ENCODE results near the gene CRCP.
"Not testable (repeated sequence)": the region's sequence is repeated elsewhere in the genome, so short reads cannot be mapped to it uniquely, and the experiment has no call there.

Gene CRCP

GRCh38 chr7:66108410-66108809 lies 6.2 kb upstream of the CRCP start:
- DNase-seq (ENCODE audit: low spot score) = not testable (repeated sequence)

- DNase-seq (ENCODE audit: low spot score) = no peak
These were observed 3.8 kb upstream of the CRCP start for GRCh38 chr7:66110856-66111255.

DNA sequence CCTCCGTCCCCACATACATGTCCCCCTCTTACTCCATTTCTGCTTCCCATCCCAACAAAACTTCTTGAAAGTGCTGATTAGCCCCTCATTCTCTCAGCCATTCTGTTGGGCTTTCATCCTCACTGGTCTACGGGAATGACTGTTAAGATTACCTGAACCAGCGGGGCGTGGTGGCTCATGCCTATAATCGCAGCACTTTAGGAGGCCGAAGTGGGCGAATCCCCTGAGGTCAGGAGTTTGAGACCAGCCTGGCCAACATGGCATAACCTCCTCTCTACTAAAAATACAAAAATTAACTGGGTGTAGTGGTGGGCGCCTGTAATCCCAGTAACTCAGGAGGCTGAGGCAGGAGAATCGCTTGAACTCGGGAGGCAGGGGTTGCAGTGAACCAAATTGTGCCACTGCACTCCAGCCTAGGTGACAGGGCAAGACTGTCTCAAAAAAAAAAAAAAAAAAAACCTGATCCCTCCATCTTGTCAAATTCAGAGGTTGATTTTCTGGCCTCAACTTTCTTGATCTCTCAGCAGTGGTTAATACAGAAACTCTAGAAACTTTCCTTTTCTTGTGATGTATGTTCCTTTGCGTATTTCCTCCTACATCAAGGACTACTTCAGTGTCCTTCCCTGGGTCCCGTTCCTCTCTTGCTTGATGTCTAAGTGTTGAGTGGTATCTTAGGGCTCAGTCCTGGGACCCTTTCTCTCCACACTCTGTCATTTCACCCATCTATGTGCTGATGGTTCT lies 2.2 kb downstream of the CRCP start:
- not testable (repeated sequence) for DNase-seq (ENCODE audit: low spot score)

GRCh38 chr7:66118603-66119002 lies 4.0 kb downstream of the CRCP start:
- DNase-seq (ENCODE audit: low spot score) = no peak

DNA sequence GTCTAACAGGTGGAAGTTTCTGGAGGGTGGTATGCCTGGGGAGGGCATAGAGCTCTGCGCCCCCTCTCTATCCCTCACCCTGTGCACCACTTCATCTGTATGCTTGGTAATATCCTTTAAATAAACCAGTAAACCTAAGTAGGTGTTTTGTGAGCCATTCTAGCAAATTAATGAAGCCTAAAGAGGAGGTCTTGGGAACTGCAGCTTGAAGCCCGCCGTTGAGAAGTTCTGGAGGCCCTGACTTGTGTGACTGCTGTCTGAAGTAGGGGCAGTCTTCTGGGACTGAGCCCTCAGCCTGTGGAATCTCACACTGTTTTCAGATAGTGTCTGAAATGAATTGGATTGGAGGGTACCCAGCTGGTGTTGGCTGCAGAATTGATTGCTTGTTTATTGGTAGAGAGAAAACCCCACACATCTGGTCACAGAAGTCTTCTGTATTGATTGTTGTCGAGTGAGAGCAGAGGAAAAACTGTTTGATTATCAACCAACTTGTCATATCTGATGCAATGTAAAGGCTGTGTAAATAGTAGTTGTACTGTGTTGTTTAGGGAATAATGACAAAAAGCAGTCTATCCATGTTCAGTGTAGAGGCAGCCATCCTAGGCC lies 4.7 kb downstream of the CRCP start:
- no peak for DNase-seq (ENCODE audit: low spot score)

GRCh38 chr7:66123175-66123528 lies 8.5 kb downstream of the CRCP start:
- no peak for DNase-seq (ENCODE audit: low spot score)

GRCh38 chr7:66124569-66124861 lies 9.9 kb downstream of the CRCP start:
- DNase-seq (ENCODE audit: low spot score) = not testable (repeated sequence)

GRCh38 chr7:66125052-66125694 lies 10.5 kb downstream of the CRCP start:
- DNase-seq (ENCODE audit: low spot score) = no peak

- not testable (repeated sequence) for DNase-seq (ENCODE audit: low spot score)
These were observed 11.2 kb downstream of the CRCP start for GRCh38 chr7:66125781-66126352.

- not testable (repeated sequence) for DNase-seq (ENCODE audit: low spot score)
These were observed 12.5 kb downstream of the CRCP start for GRCh38 chr7:66127172-66127571.

- DNase-seq (ENCODE audit: low spot score) = no peak
These were observed 24.5 kb downstream of the CRCP start for GRCh38 chr7:66138994-66139752.

DNA sequence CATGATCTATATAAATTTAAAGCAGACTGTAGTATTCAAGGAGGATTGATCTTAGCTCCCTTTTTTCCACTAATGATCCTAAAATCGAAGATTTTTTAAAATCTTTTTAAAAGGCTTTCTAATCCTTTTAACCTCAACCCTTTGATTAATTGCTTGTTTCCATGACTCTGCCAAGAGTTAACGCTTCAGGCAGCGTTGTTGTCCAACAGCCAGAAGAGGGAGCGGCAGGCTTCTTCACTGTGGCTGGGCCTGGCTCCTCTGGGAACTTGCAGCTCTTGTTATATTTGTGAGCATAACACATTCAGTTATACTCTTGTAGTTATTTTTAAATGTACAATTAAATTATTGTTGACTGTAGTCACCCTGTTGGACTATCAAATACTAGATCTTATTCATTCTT lies 26.3 kb downstream of the CRCP start:
- DNase-seq (ENCODE audit: low spot score) = no peak

DNA sequence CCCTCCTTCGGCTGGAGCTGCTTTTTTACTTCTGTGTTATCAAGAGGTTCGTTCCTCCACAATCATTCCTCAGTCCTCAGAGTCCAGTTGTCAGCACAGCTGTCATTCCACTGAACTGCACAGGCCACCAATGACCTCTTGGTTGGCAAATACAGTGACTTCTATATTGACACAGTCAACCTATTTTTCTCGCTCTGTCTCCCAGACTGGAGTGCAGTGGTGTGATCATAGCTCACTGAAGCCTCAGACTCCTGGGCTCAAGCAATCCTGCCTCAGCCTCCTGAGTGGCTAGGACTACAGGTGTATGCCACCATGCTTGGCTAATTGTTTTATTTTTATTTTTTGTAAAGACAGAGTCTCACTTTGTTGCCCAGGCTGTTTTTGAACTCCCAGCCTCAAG lies 27.7 kb downstream of the CRCP start:
- no peak for DNase-seq (ENCODE audit: low spot score)

GRCh38 chr7:66142996-66143395 lies 28.3 kb downstream of the CRCP start:
- no peak for DNase-seq (ENCODE audit: low spot score)

DNA sequence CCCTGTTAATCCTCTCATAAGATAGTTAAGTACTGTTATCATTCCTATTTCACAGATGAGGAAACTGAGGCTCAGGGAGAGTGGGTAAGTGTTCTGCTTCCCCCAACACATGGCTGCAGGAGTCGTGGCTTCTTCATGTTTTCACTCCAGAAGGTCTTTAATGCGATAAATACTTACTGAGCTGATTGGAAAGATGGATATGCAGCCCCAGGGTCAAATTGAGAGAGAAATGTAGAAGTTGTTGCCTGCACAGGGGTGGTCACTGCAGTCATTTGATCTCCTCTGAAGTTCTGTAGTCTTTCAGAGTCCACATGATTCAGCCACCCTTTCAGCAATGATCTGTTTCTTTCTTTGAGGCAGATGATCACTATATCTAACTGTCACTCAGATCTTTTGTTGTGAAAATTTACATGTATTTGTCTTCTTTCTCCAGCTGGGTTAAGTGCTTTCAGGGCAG lies 29.3 kb downstream of the CRCP start:
- DNase-seq (ENCODE audit: low spot score) = no peak

- DNase-seq (ENCODE audit: low spot score) = no peak
These were observed 30.9 kb downstream of the CRCP start for GRCh38 chr7:66145400-66146104.

GRCh38 chr7:66146701-66147100 lies 32.1 kb downstream of the CRCP start:
- DNase-seq (ENCODE audit: low spot score) = no peak

- not testable (repeated sequence) for DNase-seq (ENCODE audit: low spot score)
These were observed 33.0 kb downstream of the CRCP start for GRCh38 chr7:66147657-66148056.

GRCh38 chr7:66150471-66150870 lies 35.8 kb downstream of the CRCP start:
- DNase-seq (ENCODE audit: low spot score) = no peak

DNA sequence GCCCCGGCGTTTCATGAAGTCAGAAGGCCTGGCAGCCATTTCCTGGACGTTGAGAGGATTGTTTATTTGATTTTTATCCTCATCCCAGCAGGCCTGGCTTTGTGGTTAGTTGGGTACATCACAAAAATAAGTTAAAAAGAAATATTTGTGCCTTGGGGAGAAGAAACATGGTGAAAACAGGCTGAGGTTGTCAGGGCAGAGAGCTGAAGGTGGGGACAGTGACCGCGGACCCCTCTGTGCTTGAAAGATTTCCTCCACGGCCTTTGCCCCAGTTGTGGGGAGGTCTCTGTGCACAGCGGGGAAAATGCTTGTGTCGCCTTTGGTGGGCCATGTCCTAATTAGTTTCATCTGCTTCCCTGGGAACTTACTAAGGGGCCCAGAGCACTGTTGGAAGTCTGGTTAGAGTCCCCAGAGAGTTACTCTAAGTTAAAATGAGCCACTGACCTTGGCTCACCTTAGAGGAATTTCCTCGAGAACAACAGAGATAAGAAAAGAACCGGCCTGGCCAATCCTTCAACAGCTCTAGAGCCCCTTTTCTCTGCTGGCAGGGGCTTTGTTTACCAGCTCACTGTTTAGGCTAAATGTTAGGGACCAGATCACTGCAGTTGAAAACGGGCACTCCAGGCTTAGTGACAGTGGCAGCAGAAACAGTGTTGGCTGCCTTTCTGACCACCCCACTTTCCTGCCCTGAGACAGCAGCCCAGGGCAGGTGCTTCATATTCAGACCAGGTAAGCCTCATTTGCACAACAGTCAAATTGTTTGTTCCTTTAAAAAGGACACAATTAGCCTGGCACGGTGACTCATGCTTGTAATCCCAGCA lies 37.9 kb downstream of the CRCP start:
- no peak for DNase-seq (ENCODE audit: low spot score)

GRCh38 chr7:66153691-66154090 lies 39.0 kb downstream of the CRCP start:
- no peak for DNase-seq (ENCODE audit: low spot score)

Measured in ecto neural progenitor cell (in vitro differentiated cells).